ENCODE data around the gene LITAF. TPM values are rescaled to one million over a fixed set of nuclear protein-coding genes. Genes with fewer than 3 reads are reported as not detected.
A peak's percentile ranks its signal among the peaks of the same experiment; 100 is the strongest.

Gene LITAF
- total RNA-seq, 1 experiment from 2014 or later = 2.6 TPM

- H3K4me2 ChIP-seq (ENCODE audit: low read depth, low read length, poor library complexity, severe bottlenecking) = no peak overlapping the region
- no peaks in the 10 kb centered on the region for H3K36me3 ChIP-seq (ENCODE audit: insufficient read depth, low read length)
- H3K27me3 ChIP-seq (ENCODE audit: low read length) = no peaks in the 10 kb centered on the region
- no peaks in the 10 kb centered on the region for H3K79me2 ChIP-seq (ENCODE audit: low read length)
- no peak overlapping the region for H2AFZ ChIP-seq (ENCODE audit: low read length)
- peak; percentile 32 for DNase-seq
- H4K20me1 ChIP-seq (ENCODE audit: insufficient read depth, low read depth, low read length) = no peaks in the 10 kb centered on the region
- no peak overlapping the region for H3K9ac ChIP-seq (ENCODE audit: low read length)
- H3K9me3 ChIP-seq (ENCODE audit: low read length) = no peaks in the 10 kb centered on the region
- no peak overlapping the region for H3K27ac ChIP-seq (ENCODE audit: low read length)
- no peak overlapping the region for H3K4me3 ChIP-seq (ENCODE audit: low read length)
- no peaks in the 10 kb centered on the region for H3K9me2 ChIP-seq (replicated peaks; ENCODE audit: insufficient read depth, low read length)
- peaks cover 5% of the 10 kb centered on the region for H3K4me1 ChIP-seq (ENCODE audit: low read length)
Measured at GRCh38 chr16:11528053-11528452, 58.7 kb downstream of the LITAF start.

DNA sequence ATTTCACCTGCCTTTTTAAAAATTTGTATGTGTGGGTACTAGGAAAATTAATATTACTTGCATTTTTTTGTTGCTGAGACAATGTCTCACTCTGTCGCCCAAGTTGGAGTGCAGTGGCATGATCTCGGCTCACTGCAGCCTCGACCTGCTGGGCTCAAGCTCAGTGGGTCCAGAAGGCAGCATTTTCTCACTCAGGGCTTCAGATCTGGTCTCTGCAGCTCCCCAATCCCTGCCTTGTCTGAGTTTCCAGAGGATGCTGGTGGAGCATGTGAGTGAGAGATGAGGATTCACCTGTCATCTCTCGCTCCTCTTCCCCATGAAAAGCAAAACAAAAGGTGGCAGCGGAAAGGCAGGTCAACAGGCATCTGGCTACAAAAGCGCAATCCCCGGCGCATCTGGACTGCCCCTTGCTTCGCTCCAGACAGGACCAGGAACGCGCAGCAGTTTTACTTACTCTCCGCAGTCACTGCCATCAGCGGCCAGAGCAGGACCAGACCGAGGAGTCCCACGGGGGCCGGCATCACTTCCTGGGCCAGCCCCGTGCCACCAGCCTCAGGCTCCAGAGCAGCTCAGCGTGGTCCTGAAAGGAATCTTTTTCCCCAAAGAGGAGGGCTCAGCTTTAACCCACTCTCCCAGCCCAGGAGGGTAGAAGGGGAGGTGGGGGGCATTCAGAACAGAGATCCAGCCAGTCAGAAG lies 59.9 kb downstream of the LITAF start:
- Histone ChIP-seq H3K27me3 (ENCODE audit: low read length) (no peaks in the 10 kb centered on the region), H3K4me2 (ENCODE audit: low read depth, low read length, poor library complexity, severe bottlenecking) (no peak overlapping the region), H3K4me1 (ENCODE audit: low read length) (peaks cover 17% of the 10 kb centered on the region), H3K9me3 (ENCODE audit: low read length) (no peaks in the 10 kb centered on the region), H3K4me3 (ENCODE audit: low read length) (no peak overlapping the region), H3K9me2 (replicated peaks; ENCODE audit: insufficient read depth, low read length) (no peaks in the 10 kb centered on the region), H2AFZ (ENCODE audit: low read length) (no peak overlapping the region), H4K20me1 (ENCODE audit: insufficient read depth, low read depth, low read length) (no peaks in the 10 kb centered on the region), H3K36me3 (ENCODE audit: insufficient read depth, low read length) (no peaks in the 10 kb centered on the region), H3K79me2 (ENCODE audit: low read length) (no peaks in the 10 kb centered on the region), H3K27ac (ENCODE audit: low read length) (no peak overlapping the region), H3K9ac (ENCODE audit: low read length) (no peak overlapping the region)
- DNase-seq = no peak

DNA sequence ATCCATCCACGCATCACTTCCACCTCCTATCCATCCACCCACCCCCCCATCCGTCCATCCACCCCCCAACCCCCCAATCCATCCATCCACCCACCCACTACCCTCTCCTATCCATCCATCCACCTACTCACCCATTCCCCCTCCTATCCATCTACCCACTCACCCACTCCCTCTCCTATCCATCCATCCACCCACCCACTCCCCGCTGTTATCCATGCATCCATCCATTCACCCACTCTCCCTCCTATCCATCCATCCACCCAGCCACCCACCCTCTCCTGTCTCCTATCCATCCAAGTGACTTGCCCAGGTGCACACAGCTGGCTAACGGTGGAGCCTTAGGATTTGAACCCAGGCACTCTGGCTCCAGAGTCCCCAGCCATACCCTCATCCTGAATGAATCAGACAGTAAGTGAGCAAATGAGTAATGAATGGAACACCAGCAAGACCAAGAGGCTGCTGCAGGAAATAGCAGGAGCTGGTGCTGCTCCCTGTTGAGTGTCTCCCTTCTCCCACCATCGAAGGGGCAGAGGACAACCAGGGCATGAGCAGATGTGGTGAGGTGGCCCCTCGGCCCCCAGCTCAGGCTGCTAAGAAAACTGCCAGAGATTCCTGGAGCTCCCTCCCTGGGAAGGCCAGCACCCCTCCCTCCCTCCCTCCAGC lies 62.5 kb downstream of the LITAF start:
- Histone ChIP-seq H4K20me1 (ENCODE audit: insufficient read depth, low read depth, low read length) (no peaks in the 10 kb centered on the region), H3K27me3 (ENCODE audit: low read length) (no peaks in the 10 kb centered on the region)

GRCh38 chr16:11521055-11521454 lies 65.7 kb downstream of the LITAF start:
- no peaks in the 10 kb centered on the region for H3K9me3 ChIP-seq (ENCODE audit: low read length)
- no peaks in the 10 kb centered on the region for H3K9me2 ChIP-seq (replicated peaks; ENCODE audit: insufficient read depth, low read length)
- H2AFZ ChIP-seq (ENCODE audit: low read length) = no peak overlapping the region
- peak overlapping the region; percentile 13 for H3K4me2 ChIP-seq (ENCODE audit: low read depth, low read length, poor library complexity, severe bottlenecking)
- H3K4me1 ChIP-seq (ENCODE audit: low read length) = peaks cover 35% of the 10 kb centered on the region
- no peaks in the 10 kb centered on the region for H4K20me1 ChIP-seq (ENCODE audit: insufficient read depth, low read depth, low read length)
- no peaks in the 10 kb centered on the region for H3K36me3 ChIP-seq (ENCODE audit: insufficient read depth, low read length)
- no peaks in the 10 kb centered on the region for H3K27me3 ChIP-seq (ENCODE audit: low read length)
- no peaks in the 10 kb centered on the region for H3K79me2 ChIP-seq (ENCODE audit: low read length)
- no peak overlapping the region for H3K9ac ChIP-seq (ENCODE audit: low read length)
- no peak for DNase-seq
- no peak overlapping the region for H3K27ac ChIP-seq (ENCODE audit: low read length)
- no peak overlapping the region for H3K4me3 ChIP-seq (ENCODE audit: low read length)

More for the DNA sequence above, 62.5 kb downstream of the LITAF start:
- DNase-seq = no peak
- no peak overlapping the region for H3K9ac ChIP-seq (ENCODE audit: low read length)
- H3K9me3 ChIP-seq (ENCODE audit: low read length) = no peaks in the 10 kb centered on the region
- H3K4me1 ChIP-seq (ENCODE audit: low read length) = peaks cover 35% of the 10 kb centered on the region
- no peak overlapping the region for H3K27ac ChIP-seq (ENCODE audit: low read length)
- H3K9me2 ChIP-seq (replicated peaks; ENCODE audit: insufficient read depth, low read length) = no peaks in the 10 kb centered on the region
- H3K79me2 ChIP-seq (ENCODE audit: low read length) = no peaks in the 10 kb centered on the region
- H3K36me3 ChIP-seq (ENCODE audit: insufficient read depth, low read length) = no peaks in the 10 kb centered on the region
- H3K4me3 ChIP-seq (ENCODE audit: low read length) = no peak overlapping the region
- no peak overlapping the region for H2AFZ ChIP-seq (ENCODE audit: low read length)
- H3K4me2 ChIP-seq (ENCODE audit: low read depth, low read length, poor library complexity, severe bottlenecking) = no peak overlapping the region

DNA sequence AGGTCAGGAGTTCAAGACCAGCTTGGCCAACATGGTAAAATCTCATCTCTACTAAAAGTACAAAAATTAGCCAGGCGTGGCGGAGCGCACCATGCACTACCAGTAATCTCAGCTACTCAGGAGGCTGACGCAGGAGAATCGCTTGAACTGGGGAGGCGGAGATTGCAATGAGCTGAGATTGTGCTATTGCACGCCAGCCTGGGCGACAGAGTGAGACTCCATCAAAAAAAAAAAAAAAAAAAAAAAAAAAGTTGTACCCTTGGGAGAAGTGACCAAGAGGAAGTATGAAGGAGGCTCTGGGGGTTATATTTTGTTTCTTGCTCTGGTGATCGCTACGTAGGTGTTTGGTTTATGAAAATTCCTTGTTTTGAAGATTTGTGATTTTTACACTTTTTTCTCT lies 66.3 kb downstream of the LITAF start:
- H3K79me2 ChIP-seq (ENCODE audit: low read length) = no peaks in the 10 kb centered on the region
- H2AFZ ChIP-seq (ENCODE audit: low read length) = no peak overlapping the region
- H4K20me1 ChIP-seq (ENCODE audit: insufficient read depth, low read depth, low read length) = no peaks in the 10 kb centered on the region
- H3K27me3 ChIP-seq (ENCODE audit: low read length) = no peaks in the 10 kb centered on the region
- no peak overlapping the region for H3K4me3 ChIP-seq (ENCODE audit: low read length)
- H3K9ac ChIP-seq (ENCODE audit: low read length) = no peak overlapping the region
- H3K9me2 ChIP-seq (replicated peaks; ENCODE audit: insufficient read depth, low read length) = no peaks in the 10 kb centered on the region
- H3K27ac ChIP-seq (ENCODE audit: low read length) = no peak overlapping the region
- H3K9me3 ChIP-seq (ENCODE audit: low read length) = no peaks in the 10 kb centered on the region
- H3K36me3 ChIP-seq (ENCODE audit: insufficient read depth, low read length) = no peaks in the 10 kb centered on the region
- peak overlapping the region; percentile 13 for H3K4me2 ChIP-seq (ENCODE audit: low read depth, low read length, poor library complexity, severe bottlenecking)
- H3K4me1 ChIP-seq (ENCODE audit: low read length) = peaks cover 35% of the 10 kb centered on the region
- peak; percentile 69 for DNase-seq

DNA sequence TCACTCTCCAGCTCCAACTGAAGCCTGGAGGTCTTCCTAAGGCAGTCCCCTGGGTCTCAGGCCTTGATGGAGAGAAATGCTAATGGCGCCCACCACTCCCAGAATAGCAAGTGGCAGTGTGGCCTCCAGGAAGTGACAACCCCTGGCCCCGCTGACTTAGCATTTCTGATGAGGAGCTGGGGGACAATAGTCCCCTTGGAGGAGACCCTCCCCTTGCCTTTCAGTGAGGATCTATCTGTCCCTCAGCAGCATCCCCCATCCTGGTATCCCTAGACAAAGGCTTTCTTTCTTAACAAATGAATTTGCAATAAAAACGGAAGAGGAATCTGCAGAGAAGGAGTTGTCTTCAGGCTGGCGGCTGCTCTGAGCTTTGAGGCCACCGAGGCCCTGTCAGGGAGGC lies 68.8 kb downstream of the LITAF start:
- no peak overlapping the region for H3K9ac ChIP-seq (ENCODE audit: low read length)
- peak; percentile 34 for DNase-seq
- H2AFZ ChIP-seq (ENCODE audit: low read length) = no peak overlapping the region
- no peak overlapping the region for H3K4me3 ChIP-seq (ENCODE audit: low read length)
- peaks cover 29% of the 10 kb centered on the region for H3K4me1 ChIP-seq (ENCODE audit: low read length)
- no peaks in the 10 kb centered on the region for H3K9me2 ChIP-seq (replicated peaks; ENCODE audit: insufficient read depth, low read length)
- no peaks in the 10 kb centered on the region for H3K36me3 ChIP-seq (ENCODE audit: insufficient read depth, low read length)
- H3K27me3 ChIP-seq (ENCODE audit: low read length) = no peaks in the 10 kb centered on the region
- no peaks in the 10 kb centered on the region for H4K20me1 ChIP-seq (ENCODE audit: insufficient read depth, low read depth, low read length)
- no peak overlapping the region for H3K27ac ChIP-seq (ENCODE audit: low read length)
- no peak overlapping the region for H3K4me2 ChIP-seq (ENCODE audit: low read depth, low read length, poor library complexity, severe bottlenecking)
- no peaks in the 10 kb centered on the region for H3K9me3 ChIP-seq (ENCODE audit: low read length)
- H3K79me2 ChIP-seq (ENCODE audit: low read length) = no peaks in the 10 kb centered on the region

DNA sequence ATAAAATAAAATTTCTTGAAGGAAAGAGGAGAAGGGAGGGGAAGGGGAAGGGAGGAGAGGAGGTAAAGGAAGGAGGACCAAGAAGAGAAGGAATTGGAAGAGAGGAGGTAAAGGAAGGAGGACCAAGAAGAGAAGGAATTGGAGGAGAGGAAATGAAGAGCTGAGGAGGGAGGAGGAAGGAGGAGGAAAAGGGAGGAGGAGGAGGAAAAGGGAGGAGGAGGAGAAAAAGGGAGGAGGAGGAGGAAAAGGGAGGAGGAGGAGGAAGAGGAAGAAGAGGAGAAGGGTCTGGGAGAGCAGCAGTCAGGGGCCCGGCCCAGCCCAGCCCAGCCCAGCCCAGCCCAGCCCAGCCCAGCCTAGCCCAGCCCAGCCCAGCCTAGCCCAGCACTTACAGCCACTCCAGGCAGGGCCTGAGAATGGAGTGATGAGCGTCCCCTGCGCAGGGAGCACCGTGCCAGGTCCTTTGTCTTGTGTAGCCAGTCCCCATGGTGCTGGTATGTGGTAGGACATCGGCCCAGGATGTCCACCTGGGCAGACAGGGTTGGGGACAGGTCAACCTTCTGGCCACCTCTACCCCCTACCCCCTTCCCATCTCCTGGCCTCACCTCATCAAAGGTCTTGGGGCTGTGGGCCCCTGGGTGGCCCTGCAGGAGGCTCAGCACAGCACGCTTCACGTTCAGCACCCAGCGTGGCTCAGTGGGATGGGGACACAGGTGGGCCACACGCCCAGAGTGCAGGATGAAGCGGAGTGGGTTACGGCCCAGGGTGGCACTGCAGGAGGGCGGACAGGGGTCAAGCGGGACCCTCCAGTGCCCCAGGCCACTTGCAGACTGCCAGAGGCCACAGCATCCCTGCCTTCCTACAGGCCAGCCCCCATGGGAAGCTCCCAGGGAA lies 70.9 kb downstream of the LITAF start:
- H3K4me3 ChIP-seq (ENCODE audit: low read length) = no peak overlapping the region
- peaks cover 7% of the 10 kb centered on the region for H3K4me1 ChIP-seq (ENCODE audit: low read length)

DNA sequence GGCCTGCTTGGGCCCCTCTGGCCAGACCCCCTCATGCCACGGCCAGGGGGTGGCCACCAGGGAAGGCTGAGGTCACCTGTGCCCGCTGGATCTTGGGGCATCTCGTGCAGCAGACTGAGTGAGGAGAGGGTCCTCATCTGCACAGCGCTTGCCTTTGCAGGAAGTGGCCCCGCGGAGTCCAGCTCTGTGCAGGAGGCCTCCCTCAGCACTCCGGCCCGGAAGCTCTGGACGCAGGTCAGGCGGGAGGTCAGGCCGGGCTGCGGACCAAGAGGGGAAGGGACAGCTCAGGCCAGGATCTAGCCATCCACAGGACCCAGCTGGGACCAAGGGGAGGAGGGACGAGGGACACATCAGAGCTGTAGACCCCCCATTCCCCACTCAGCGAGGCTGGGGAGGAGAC lies 72.4 kb downstream of the LITAF start:
- DNase-seq = no peak
- Histone ChIP-seq H3K9me2 (replicated peaks; ENCODE audit: insufficient read depth, low read length) (no peaks in the 10 kb centered on the region), H3K4me3 (ENCODE audit: low read length) (no peak overlapping the region), H3K27ac (ENCODE audit: low read length) (no peak overlapping the region), H3K4me1 (ENCODE audit: low read length) (peaks cover 11% of the 10 kb centered on the region), H3K27me3 (ENCODE audit: low read length) (no peaks in the 10 kb centered on the region), H3K9me3 (ENCODE audit: low read length) (no peaks in the 10 kb centered on the region), H3K79me2 (ENCODE audit: low read length) (no peaks in the 10 kb centered on the region), H3K9ac (ENCODE audit: low read length) (no peak overlapping the region), H3K36me3 (ENCODE audit: insufficient read depth, low read length) (no peaks in the 10 kb centered on the region), H2AFZ (ENCODE audit: low read length) (no peak overlapping the region), H4K20me1 (ENCODE audit: insufficient read depth, low read depth, low read length) (no peaks in the 10 kb centered on the region), H3K4me2 (ENCODE audit: low read depth, low read length, poor library complexity, severe bottlenecking) (no peak overlapping the region)

More for the DNA sequence above, 70.9 kb downstream of the LITAF start:
- Histone ChIP-seq H3K4me2 (ENCODE audit: low read depth, low read length, poor library complexity, severe bottlenecking) (no peak overlapping the region), H4K20me1 (ENCODE audit: insufficient read depth, low read depth, low read length) (no peaks in the 10 kb centered on the region), H2AFZ (ENCODE audit: low read length) (no peak overlapping the region), H3K79me2 (ENCODE audit: low read length) (no peaks in the 10 kb centered on the region), H3K9ac (ENCODE audit: low read length) (no peak overlapping the region), H3K9me2 (replicated peaks; ENCODE audit: insufficient read depth, low read length) (no peaks in the 10 kb centered on the region), H3K27me3 (ENCODE audit: low read length) (no peaks in the 10 kb centered on the region), H3K9me3 (ENCODE audit: low read length) (no peaks in the 10 kb centered on the region), H3K36me3 (ENCODE audit: insufficient read depth, low read length) (no peaks in the 10 kb centered on the region), H3K27ac (ENCODE audit: low read length) (no peak overlapping the region)
- DNase-seq = peak; percentile 38
